ENCODE data around the gene LMF1.

The LMF1 gene

DNA sequence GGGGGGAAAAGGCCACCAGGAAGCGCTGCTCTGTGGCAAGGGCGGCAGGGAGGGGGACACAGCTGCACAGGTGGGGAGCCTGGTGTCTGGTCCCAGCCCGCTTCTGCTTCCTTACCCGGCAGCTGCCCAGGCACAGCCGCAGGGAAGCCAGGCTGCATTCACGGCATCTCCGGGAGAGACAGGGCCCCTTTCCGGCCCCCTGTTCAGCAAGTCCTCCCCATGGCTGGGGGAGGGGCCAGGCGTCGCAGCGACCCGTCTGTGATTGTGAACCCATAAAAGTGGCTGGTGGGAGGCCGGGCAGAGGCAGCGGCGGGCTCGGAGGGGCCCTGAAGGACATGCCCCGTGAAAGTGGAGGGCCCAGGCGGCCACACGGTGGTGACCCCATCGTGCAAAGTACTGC is 39.5 kb upstream of the LMF1 start:
- no peaks in the 10 kb centered on the region for H3K4me1 ChIP-seq
- no peak overlapping the region for H3K4me3 ChIP-seq (ENCODE audit: low read depth, low read length)
- TF ChIP-seq, protein P1, sequence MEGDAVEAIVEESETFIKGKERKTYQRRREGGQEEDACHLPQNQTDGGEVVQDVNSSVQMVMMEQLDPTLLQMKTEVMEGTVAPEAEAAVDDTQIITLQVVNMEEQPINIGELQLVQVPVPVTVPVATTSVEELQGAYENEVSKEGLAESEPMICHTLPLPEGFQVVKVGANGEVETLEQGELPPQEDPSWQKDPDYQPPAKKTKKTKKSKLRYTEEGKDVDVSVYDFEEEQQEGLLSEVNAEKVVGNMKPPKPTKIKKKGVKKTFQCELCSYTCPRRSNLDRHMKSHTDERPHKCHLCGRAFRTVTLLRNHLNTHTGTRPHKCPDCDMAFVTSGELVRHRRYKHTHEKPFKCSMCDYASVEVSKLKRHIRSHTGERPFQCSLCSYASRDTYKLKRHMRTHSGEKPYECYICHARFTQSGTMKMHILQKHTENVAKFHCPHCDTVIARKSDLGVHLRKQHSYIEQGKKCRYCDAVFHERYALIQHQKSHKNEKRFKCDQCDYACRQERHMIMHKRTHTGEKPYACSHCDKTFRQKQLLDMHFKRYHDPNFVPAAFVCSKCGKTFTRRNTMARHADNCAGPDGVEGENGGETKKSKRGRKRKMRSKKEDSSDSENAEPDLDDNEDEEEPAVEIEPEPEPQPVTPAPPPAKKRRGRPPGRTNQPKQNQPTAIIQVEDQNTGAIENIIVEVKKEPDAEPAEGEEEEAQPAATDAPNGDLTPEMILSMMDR (IDR thresholded peaks at IDR 0.05; ENCODE audit: low read depth, low read length) = no peak
- H3K27me3 ChIP-seq = peaks cover 42% of the 10 kb centered on the region
- no peaks in the 10 kb centered on the region for H3K9me3 ChIP-seq
- H3K36me3 ChIP-seq = no peaks in the 10 kb centered on the region
- DNase-seq = no peak

- no peaks in the 10 kb centered on the region for H3K36me3 ChIP-seq
- TF ChIP-seq, protein P1 (IDR thresholded peaks at IDR 0.05; ENCODE audit: low read depth, low read length) = no peak
- H3K4me3 ChIP-seq (ENCODE audit: low read depth, low read length) = no peak overlapping the region
- no peaks in the 10 kb centered on the region for H3K9me3 ChIP-seq
- no peaks in the 10 kb centered on the region for H3K4me1 ChIP-seq
- DNase-seq = no peak
- H3K27me3 ChIP-seq = peaks cover 42% of the 10 kb centered on the region
Observed at GRCh38 chr16:1009358-1010150, 38.8 kb upstream of the LMF1 start.

DNA sequence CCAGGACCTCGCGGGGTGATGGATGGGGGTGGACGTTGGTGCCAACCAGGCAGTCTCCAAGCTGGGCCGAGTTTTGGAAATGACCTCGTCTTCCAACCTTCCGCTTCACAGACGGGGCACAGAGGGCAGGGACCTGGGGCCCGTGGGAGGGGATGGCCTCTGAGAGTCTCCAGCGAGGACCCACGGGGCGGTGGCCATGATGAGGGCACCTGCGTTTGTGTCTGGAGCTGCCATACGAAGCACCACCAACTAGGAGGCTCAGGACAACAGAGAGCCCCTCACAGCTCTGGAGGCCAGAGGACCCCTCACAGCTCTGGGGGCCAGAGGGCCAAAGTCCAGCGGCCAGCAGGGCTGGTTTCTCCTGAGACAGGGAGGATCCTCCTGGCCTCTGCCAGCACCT is 37.3 kb upstream of the LMF1 start:
- DNase-seq = no peak
- no peaks in the 10 kb centered on the region for H3K4me1 ChIP-seq
- TF ChIP-seq, protein P1 (IDR thresholded peaks at IDR 0.05; ENCODE audit: low read depth, low read length) = no peak
- no peak overlapping the region for H3K4me3 ChIP-seq (ENCODE audit: low read depth, low read length)
- H3K27me3 ChIP-seq = peaks cover 42% of the 10 kb centered on the region
- H3K9me3 ChIP-seq = no peaks in the 10 kb centered on the region
- H3K36me3 ChIP-seq = no peaks in the 10 kb centered on the region

DNA sequence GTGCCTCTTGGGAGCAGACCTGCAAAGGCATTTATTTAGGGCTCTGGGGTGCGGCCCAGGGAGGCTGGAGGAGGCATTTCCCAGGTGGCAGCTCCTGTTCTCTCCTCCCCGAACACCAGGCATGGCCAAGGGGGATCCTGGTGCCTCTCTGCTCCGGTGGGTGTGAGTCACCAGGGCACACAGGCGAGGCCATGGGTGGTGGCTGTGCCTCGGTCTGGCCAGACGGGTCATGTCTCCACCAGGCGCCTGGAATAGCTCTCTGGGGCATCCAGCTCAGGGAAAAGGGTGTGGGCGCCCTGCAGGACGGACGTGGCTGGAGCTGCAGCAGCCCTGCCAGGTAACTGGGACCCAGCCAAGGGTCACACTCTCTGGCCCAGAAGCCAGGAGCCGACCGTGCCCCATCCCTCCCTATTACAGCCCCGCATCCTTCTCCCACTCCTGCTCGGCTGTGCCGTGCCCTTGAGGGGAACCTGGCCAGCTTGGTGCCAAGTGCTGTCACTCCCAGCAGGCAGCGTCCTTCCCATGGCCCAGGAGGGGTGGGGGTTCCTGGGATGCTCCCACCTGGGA is 36.6 kb upstream of the LMF1 start:
- no peak for DNase-seq
- TF ChIP-seq, protein P1 (IDR thresholded peaks at IDR 0.05; ENCODE audit: low read depth, low read length) = no peak
- no peak overlapping the region for H3K4me3 ChIP-seq (ENCODE audit: low read depth, low read length)
- no peaks in the 10 kb centered on the region for H3K9me3 ChIP-seq
- H3K36me3 ChIP-seq = no peaks in the 10 kb centered on the region
- peaks cover 38% of the 10 kb centered on the region for H3K27me3 ChIP-seq
- peaks cover 3% of the 10 kb centered on the region; the same call in 1 of the 2 replicates for H3K4me1 ChIP-seq

DNA sequence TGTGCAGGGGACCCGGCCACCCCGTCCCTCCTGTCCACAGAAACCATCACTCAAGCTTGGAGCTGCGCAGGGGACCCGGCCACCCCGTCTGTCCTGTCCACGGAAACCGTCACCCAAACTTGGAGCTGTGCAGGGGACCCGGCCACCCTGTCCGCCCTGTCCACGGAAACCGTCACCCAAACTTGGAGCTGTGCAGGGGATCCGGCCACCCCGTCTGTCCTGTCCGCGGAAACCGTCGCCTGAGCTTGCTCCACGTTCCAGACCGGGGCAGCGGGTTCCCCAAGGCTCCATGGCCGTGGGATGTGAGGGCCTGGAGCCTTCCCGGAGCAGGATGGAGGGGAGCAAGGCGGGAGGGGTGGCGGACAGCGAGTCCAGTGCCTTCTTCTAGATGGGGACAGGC is 36.0 kb upstream of the LMF1 start:
- H3K27me3 ChIP-seq = peaks cover 32% of the 10 kb centered on the region
- H3K4me1 ChIP-seq = peaks cover 3% of the 10 kb centered on the region; the same call in 1 of the 2 replicates
- no peak for DNase-seq

More for the DNA sequence above, 36.0 kb upstream of the LMF1 start:
- H3K36me3 ChIP-seq = no peaks in the 10 kb centered on the region
- no peaks in the 10 kb centered on the region for H3K9me3 ChIP-seq
- no peak overlapping the region for H3K4me3 ChIP-seq (ENCODE audit: low read depth, low read length)
- TF ChIP-seq, protein P1 (IDR thresholded peaks at IDR 0.05; ENCODE audit: low read depth, low read length) = no peak
